Urothelium cell line (cell line): ENCODE data around the gene AQP7.
"Not testable (repeated sequence)": the region's sequence is repeated elsewhere in the genome, so short reads cannot be mapped to it uniquely, and the experiment has no call there.

ENCODE experiments used
- DNase-seq: peaks from one replicate; pipeline ENCODE4 v3.0.0; 2011; ENCODE audit warnings: low spot score, mixed read lengths
- FAIRE-seq: peaks from 2 replicates; lab custom pipeline; 2011; peaks lifted over from hg19 to GRCh38; lab: Jason Lieb, UNC

AQP7 gene

DNA sequence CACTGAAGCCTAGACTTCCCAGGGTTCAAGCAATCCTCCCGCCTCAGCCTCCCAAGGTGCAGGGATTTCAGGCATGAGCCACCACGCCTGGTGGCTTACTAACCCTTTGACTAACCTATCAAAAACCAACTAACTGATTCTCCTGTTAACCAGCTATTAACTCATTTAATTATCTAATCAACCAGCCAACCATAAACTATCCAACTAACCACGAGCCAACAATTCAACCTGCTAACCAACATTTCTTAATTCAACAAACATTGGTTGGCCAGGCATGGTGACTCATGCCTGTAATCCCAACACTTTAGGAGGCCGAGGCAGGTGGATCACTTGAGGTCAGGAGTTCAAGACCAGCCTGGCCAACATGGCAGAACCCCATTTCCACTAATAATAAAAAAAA, 3.3 kb downstream of the AQP7 start:
- DNase-seq, FAIRE-seq: not testable (repeated sequence)

GRCh38 chr9:33397801-33398200, 4.6 kb downstream of the AQP7 start:
- DNase-seq, FAIRE-seq: not testable (repeated sequence)

GRCh38 chr9:33395159-33395879, 7.0 kb downstream of the AQP7 start:
- FAIRE-seq, DNase-seq: not testable (repeated sequence)

DNA sequence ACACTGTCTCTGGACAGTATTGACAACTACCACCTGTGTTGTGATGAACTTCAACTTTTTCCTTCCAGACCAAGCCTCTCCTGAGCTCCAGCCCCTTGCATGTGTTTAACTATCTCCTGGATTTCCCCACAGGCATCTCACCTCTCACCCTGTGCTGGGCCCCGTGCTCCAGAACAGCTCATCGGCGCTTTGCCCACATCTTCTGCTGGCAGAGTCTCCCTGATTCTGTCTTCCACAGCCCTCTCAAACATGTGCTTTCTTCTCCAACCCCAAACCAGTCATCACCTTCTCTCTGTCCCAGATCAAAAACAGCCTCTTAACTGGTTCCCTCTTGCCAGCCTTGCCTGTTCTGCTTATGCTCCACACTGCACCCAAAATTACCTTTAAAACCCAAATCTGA, 8.4 kb downstream of the AQP7 start:
- not testable (repeated sequence) for DNase-seq, FAIRE-seq

GRCh38 chr9:33393581-33393980, 8.8 kb downstream of the AQP7 start:
- FAIRE-seq (no peak), DNase-seq (no peak)

- DNase-seq, FAIRE-seq: not testable (repeated sequence)
Observed at GRCh38 chr9:33392591-33393021, 9.8 kb downstream of the AQP7 start.

- FAIRE-seq (peak; percentile 74), DNase-seq (peak; percentile 60)
Observed at GRCh38 chr9:33391111-33391771, 11.1 kb downstream of the AQP7 start.

DNA sequence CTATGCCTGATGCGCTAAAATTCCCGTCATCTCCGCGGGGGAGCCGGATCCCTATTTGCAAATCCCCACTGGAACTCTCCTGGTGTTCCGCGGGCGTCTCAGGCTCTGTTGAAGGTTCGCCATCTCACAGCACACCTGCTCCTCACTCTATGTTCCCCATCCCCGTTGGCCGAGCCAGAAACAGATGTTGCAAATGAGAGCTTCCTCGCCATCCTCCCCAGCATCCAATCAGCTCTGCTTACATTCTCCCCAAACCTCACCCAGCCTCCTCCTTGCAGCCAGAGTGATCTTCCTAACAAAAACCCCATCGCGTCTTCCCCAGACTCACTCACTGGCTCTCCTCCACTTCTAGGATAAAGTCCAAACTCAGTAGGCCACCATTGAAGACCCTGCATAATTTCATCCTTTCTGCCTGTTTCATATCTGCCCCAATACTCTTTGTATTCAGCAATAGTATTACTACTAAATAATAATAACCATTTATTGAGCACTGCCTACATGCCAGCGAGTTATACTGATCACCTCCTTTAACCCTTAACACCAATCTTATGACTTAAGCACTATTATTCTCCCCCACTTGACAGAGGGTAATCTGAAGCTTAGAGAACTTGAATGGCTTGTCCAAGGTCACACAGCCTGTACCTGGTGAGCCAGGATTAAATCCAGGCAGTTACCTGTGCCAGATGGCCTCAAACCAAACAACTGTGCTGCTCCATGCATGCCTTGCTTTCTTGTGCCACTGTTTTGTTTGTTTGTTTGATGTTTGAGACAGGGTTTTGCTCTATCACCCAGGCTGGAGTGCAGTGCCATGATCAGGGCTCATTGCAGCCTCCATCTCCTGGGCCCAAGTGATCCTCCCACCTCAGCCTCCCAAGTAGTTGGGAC, 14.0 kb downstream of the AQP7 start:
- DNase-seq (no peak), FAIRE-seq (no peak)

- FAIRE-seq, DNase-seq: not testable (repeated sequence)
Observed at GRCh38 chr9:33386998-33387397, 15.4 kb downstream of the AQP7 start.

GRCh38 chr9:33386641-33386996, 15.7 kb downstream of the AQP7 start:
- not testable (repeated sequence) for FAIRE-seq, DNase-seq

GRCh38 chr9:33385979-33386640, 16.3 kb downstream of the AQP7 start:
- not testable (repeated sequence) for DNase-seq, FAIRE-seq

GRCh38 chr9:33385536-33385935, 16.8 kb downstream of the AQP7 start:
- not testable (repeated sequence) for FAIRE-seq, DNase-seq

GRCh38 chr9:33383396-33383795, 19.0 kb downstream of the AQP7 start:
- FAIRE-seq, DNase-seq: not testable (repeated sequence)

DNA sequence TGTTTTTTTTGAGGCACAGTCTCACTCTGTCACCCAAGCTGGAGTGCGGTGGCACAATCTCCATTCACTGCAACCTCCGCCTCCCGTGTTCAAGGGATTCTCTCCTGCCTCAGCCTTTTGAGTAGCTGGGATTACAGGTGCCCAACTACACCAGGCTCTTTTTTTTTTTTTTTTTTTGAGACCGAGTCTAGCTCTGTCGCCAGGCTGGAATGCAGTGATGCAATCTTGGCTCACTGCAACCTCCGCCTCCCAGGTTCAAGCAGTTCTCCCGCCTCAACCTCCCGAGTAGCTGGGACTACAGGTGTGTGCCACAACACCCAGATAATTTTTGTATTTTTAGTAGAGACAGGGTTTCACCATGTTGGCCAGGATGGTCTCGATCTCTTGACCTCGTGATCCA, 20.0 kb downstream of the AQP7 start:
- FAIRE-seq, DNase-seq: not testable (repeated sequence)

- no peak for FAIRE-seq
- peak; percentile 21 for DNase-seq
Observed at GRCh38 chr9:33381231-33381791, 21.1 kb downstream of the AQP7 start.

GRCh38 chr9:33380390-33381094, 21.8 kb downstream of the AQP7 start:
- DNase-seq (no peak), FAIRE-seq (peak; percentile 59)

- DNase-seq (no peak), FAIRE-seq (no peak)
Observed at GRCh38 chr9:33379666-33380389, 22.5 kb downstream of the AQP7 start.

DNA sequence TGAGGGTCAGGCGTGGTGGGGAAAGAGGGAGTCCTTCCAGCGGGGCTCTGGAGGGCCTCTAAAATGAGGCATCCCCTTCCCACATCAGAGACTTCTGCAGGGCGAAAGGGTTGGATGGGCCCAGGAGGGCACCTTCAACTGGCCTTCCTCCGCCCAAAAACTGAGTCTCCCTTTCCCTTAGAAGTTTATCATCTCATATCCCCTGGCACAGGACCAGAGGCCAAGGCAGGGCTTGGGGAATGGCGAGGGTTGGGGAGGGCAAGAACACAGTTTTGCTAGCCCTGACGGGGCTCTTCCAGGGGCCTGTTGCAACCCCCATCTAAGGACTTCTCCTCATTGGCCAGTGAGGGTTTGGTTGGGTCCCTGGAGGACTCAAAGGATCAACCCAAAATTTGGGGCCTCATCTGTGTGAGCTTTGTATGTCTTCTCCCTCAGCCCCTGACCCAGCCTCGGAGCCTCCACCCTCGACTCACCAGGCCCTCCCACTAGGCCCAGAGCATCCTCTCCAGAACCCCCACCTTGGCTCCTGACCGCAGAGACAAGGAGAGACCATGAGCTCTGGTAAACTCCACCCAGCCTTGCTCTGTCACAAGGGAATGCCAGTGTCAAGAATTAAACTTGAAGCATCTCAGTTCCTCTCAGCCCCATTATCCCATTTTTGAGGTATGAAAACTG, 24.1 kb downstream of the AQP7 start:
- no peak for FAIRE-seq

More for the DNA sequence above, 24.1 kb downstream of the AQP7 start:
- DNase-seq = no peak
